Hepatic stellate cell (primary cell): ENCODE results near the gene AKTIP.
"Not testable (repeated sequence)": the region's sequence is repeated elsewhere in the genome, so short reads cannot be mapped to it uniquely, and the experiment has no call there.

ENCODE experiments used
- DNase-seq: peaks from one replicate; pipeline ENCODE4 v3.0.0; 2011; ENCODE audit warnings: low spot score

Gene AKTIP

DNA sequence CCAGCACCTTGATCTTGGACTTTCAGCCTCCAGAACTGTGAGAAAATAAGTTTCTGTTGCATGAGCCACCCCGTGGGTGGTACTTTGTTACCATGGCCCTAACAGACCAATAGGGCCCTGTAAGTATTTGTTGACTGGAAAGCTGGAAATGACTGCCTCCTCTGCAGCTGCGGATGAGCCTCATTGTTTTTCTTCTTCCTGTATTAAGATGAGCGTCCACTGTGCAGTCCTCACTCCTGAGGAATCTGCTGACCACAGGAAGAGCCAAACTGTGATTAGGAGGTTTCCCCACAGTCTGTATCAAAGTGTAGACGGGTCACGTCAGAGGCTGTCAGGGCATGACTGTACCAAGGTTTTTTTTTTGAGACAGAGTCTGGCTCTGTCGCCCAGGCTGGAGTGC, 12.2 kb upstream of the AKTIP start:
- DNase-seq: peak; percentile 26

DNA sequence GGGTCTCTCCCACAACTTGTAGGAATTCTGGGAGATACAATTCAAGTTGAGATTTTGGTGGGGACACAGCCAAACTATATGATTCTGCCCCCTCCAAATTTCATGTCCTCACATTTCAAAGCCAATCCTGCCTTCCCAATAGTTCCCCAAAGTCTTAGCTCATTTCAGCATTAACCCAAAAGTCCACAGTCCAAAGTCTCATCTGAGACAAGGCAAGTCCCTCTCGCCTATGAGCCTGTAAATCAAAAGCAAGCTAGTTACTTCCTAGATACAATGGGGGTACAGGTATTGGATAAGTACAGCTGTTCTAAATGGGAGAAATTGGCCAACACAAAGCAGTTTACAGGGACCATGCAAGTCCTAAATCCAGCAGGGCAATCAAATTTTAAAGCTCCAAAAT, 9.8 kb upstream of the AKTIP start:
- DNase-seq: not testable (repeated sequence)

DNA sequence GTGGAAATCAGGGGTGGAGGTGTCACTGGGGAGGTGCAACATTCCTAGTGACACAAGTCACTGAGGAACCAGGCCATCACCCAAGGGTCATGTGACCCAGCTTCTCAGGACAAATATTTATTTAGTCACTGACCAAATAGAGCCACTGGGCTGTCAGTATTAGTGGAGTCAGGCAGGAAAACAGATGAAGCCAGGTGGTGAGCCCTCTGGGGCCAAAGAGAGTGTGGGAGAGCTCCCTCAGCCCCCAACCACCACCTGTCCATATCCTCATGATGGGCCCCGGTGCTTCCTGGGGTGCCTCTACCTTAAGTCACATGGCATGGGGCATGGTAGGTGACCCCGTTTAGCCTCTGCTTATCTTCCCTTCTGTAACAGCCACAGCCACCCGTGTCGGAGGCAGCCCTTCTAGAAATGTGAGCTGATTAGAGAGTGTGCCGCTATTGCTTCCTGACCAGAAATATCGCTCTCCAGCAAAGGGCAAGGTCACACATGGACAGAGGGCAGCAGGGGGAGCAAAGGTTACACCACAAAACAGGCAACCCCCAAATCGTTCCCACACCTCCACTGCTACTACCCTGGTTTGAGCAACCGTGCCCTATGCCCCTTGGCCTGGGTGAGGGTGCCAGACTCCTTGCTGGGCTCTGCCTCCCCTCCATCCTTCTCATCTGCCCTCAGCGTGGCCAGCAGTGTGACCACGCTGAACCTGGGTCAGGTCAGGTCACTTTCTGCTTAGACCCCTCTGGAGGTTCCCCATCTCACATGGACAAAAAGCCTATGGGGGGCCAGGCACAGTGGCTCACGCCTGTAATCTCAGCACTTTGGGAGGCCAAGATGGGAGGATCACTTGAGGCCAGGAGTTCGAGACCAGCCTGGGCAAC, 8.6 kb upstream of the AKTIP start:
- no peak for DNase-seq

DNA sequence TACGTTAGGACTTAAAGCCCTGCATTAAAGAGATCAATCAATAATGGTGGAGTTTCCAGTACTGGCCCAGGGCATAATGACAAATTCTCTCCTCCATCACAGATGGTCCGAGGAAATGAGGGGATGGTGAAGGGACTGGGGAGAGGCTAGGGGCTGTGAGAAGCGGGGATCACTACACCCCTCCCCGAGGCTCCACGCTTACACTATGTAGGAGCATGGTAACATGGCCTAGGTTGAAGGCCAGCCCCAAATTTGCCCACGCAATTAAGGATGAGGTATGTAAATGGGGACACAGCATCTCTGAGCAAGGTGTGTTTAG, 8.0 kb upstream of the AKTIP start:
- DNase-seq: no peak

- no peak for DNase-seq
These were observed 7.7 kb upstream of the AKTIP start for GRCh38 chr16:53510704-53511070.

- peak; percentile 79 for DNase-seq
These were observed 7.1 kb upstream of the AKTIP start for GRCh38 chr16:53509906-53510703.

- no peak for DNase-seq
These were observed 4.6 kb upstream of the AKTIP start for GRCh38 chr16:53507464-53508179.

DNA sequence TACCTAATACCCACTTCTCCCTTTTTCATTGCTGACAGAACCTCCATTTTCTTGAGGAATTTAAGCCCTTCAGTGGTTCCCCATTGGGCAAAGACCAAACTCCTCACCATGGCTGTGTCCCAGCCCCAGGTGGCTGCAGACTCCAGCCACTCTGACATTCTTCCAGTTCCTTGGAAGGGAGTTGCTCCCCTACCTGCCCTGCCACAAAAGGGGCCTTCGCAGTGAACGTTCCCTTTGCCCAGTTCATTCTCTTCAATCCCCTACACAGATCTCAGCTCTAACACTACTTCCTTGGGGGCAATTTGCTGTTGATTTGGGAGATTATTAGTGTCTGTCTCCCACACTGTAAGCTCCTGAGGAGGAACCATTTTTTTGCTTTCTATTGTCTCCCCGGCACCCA, 3.2 kb upstream of the AKTIP start:
- DNase-seq: no peak

DNA sequence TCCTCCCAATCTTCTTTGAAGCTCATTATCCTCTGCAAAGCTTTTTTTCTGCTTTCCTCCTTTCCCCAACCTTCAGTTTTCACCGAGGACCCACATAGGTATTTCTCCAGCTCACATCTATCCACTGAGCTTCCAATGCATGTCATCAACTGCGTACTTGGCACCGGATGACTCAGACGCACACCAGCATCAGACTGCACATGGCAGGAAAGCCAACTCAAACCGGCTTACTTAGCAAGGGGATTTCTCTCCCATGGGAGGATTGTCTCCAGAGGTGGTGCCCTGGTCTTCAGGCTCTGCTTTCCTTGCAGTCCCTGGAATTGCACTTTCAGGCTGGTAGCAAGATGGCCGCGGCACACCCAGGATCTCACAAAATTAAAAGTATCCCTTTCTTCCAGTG, 1.7 kb upstream of the AKTIP start:
- DNase-seq: peak; percentile 65

DNA sequence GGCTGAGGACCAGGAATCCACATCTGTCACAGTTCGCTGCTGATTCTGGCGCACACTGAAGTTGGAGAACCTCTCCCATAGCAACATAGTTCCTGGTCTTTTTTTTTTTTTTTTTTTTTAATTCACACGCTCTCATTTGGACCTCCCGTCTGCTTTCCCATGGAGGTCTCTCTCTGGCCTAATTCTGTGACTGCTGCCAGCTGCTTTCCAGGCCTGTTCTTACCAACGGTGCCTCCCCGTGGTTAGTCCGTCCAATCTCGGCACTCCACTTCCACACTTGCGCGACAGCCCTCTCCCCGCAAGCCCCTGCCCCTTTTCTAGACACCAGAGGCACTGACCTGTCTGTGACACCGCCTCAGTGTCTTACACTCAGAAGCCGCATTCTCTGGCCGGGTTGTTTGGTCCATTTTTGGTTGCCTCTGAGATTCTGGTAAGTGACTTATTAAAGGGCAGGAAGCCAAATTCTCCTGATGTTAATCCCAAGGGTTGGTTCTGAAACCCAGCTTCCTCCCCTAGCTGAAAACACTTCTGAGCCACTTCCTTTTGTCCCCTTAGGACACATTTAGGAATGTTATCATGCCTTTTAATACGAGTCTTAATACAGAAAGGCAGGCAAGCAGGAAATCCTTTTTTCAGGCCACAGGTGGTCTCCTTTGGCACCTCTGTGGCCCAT, 1.1 kb upstream of the AKTIP start:
- peak; percentile 45 for DNase-seq

- peak; percentile 99 for DNase-seq
These were observed 388 bp upstream of the AKTIP start for GRCh38 chr16:53503270-53503923.

GRCh38 chr16:53501216-53501859, 1.7 kb downstream of the AKTIP start:
- DNase-seq: no peak

- DNase-seq: no peak
These were observed 4.0 kb downstream of the AKTIP start for GRCh38 chr16:53498984-53499383.

GRCh38 chr16:53495325-53495724, 7.7 kb downstream of the AKTIP start:
- DNase-seq: no peak

- no peak for DNase-seq
These were observed 8.4 kb downstream of the AKTIP start for GRCh38 chr16:53494636-53495035.

DNA sequence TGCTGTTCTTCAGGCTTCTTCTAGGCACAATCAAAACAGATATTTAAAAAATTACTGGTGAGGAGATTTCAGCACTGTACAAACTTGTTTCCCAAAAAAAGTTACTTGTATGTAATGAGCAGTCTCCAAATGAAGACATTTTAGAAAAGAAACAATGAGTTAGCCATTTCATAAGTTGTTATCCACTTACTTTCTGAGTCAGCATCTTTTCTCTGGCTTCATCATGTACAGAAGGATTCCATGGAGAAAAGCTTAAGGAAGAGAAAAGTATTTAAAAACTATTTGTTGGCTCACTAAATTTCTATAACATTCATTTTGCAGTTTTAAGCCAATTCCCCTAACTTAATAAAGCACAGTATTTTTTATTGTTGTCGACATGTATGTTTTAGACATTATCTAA, 10.5 kb downstream of the AKTIP start:
- DNase-seq: no peak

GRCh38 chr16:53489755-53490154, 13.3 kb downstream of the AKTIP start:
- DNase-seq: no peak

DNA sequence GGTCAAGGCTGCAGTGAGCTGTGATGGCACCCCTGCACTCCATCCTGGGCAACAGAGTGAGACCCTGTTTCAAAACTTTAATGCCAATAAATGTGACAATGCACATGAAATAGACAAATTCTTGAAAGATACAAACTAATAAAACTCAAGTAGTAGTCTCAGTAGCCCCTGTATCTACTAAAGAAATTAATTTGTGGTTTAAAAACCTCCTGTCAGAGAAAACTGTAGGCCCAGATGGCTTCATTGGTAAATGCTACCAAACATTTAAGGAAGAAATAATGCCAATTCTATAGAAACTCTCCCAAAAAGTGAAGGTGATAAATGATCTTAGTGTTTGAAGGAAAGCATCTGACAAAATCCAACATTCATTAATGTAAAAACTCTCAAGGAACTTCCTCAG, 16.8 kb downstream of the AKTIP start:
- no peak for DNase-seq

DNA sequence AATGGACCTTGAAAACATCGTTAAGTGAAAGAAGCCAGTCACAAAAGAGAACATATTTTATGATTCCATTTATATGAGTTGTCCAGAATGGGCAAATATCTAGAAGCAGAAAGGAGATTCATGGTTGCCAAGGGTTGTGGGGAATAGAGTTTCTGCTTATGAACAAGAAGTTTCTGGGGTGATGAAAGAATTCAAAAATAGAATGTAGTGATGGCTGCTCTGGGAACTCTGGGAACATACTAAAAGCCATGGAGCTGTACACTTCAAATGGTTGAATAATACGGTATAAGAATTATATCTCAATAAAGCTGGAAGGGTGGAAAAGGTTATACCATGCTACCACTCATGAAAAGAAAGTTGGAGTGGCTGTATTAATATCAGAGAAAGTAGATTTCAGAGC, 18.5 kb downstream of the AKTIP start:
- DNase-seq: no peak

DNA sequence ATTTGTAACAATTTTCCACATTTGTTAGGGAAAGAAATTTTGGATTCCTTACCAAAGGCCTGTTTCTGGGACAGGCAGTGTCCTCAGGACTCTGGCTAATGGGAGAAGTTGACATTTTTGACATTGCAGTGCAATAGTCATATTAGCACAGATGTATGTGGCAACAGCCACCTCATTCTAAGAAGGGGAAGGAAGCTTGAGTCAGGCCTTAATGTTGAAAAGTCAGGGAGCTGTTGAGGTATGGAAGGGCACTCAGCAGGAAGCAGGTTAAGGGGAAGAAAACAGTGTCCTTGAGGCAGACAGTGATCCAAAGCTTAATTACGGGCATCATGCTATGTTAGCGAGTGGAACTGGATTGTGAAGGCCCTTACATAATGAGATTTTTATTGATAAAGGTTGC, 20.9 kb downstream of the AKTIP start:
- no peak for DNase-seq

DNA sequence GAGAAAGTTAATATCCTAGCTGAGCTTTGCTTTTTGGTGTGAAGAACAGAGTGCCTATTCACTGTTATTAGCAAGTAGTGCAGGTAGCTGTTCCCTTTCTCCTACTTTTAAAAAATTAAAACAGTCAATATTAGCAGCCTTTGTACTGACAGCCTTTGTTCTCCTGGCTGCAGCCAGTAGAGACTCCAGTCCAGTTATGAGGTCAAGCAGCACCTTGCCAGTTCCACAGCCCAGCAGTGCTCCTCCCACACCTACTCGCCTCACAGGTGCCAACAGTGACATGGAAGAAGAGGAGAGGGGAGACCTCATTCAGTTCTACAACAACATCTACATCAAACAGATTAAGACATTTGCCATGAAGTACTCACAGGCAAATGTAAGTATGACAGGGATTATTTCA, 22.6 kb downstream of the AKTIP start:
- no peak for DNase-seq
